Testis (tissue), 2 donors: ENCODE data around the gene TBC1D1.

Experiments
- POLR2A ChIP-seq: fragments of 450-650 bp; IDR thresholded peaks from one replicate; pipeline ENCODE4 v1.6.1; 2017; ENCODE audit warnings: antibody characterized with exemption, mild to moderate bottlenecking, moderate library complexity
- TF ChIP-seq, protein P1 (sequence below), 3 experiments: fragments of 450-650 bp in 2 of 3; fragments of 200-600 bp in 1 of 3; sonication (generic) in 1 of 3; IDR thresholded peaks; one replicate each; pipeline ENCODE4 v1.5.1; 2016 to 2019; ENCODE audit warnings: antibody characterized with exemption in 3 of 3, mild to moderate bottlenecking in 2 of 3, moderate library complexity in 1 of 3

DNA sequence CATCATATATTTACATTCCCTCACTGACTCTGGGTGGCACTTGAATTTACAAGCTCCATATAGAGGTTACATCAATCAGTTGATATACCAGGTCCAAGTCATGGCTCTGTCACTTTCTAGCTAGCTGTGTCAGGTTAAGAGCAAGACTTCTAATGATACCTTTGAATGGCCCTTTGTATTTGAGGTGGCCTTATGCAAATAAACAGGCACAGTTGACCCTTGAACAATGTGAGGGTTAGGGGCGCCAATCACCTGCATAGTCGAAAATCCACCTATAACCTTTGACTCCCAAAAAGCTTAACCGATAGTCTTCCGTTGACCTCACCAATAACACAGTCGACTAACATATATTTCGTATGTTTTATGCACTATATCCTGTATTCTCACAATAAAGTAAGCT is 68.0 kb downstream of the TBC1D1 start:
- TF ChIP-seq, protein P1, sequence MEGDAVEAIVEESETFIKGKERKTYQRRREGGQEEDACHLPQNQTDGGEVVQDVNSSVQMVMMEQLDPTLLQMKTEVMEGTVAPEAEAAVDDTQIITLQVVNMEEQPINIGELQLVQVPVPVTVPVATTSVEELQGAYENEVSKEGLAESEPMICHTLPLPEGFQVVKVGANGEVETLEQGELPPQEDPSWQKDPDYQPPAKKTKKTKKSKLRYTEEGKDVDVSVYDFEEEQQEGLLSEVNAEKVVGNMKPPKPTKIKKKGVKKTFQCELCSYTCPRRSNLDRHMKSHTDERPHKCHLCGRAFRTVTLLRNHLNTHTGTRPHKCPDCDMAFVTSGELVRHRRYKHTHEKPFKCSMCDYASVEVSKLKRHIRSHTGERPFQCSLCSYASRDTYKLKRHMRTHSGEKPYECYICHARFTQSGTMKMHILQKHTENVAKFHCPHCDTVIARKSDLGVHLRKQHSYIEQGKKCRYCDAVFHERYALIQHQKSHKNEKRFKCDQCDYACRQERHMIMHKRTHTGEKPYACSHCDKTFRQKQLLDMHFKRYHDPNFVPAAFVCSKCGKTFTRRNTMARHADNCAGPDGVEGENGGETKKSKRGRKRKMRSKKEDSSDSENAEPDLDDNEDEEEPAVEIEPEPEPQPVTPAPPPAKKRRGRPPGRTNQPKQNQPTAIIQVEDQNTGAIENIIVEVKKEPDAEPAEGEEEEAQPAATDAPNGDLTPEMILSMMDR (IDR thresholded peaks at IDR 0.05) = no peak
- no peak for TF ChIP-seq POLR2A
